Measurements from ENCODE around the gene SLC22A16.
"Not testable (repeated sequence)": the region's sequence is repeated elsewhere in the genome, so short reads cannot be mapped to it uniquely, and the experiment has no call there.

SLC22A16 gene

GRCh38 chr6:110488606-110489190 lies 12.3 kb upstream of the SLC22A16 start:
- DNase-seq, result no peak

DNA sequence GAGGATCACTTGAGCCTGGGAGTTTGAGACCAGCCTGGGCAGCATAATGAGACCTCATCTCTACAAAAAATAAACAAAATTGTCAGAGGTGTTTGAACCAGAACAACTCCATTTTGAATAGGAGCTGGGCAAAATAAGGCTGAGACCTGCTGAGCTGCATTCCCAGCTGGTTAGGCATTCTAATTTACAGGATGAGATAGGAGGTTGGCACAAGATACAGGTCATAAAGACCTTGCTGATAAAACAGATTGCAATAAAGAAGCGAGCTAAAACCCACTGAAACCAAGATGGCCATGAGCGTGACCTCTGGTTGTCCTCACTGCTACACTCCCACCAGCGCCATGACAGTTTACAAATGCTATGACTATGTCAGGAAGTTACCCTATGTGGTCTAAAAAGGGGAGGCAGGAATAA lies 11.6 kb upstream of the SLC22A16 start:
- DNase-seq, result not testable (repeated sequence)

GRCh38 chr6:110486756-110487155 lies 10.3 kb upstream of the SLC22A16 start:
- no peak for DNase-seq

DNA sequence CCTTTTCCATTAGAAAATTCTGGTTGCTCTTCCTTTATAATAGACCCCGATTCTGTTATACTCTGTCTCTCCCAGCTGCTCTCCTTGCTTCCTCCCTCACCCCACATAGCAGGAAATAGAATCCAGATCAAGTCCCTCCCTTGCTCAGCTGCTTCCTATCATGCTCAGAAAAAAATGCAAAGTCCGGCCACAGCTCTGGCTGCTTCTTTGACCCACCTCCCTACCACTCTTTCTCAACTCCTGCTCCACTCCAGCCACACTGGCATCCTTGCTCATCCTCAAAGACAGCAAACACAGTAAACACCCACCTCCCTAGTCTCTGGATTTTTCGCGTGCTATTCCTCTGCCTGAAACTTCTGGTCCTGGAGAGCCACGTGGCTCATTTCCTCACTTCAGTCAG lies 9.1 kb upstream of the SLC22A16 start:
- no peak for DNase-seq

DNA sequence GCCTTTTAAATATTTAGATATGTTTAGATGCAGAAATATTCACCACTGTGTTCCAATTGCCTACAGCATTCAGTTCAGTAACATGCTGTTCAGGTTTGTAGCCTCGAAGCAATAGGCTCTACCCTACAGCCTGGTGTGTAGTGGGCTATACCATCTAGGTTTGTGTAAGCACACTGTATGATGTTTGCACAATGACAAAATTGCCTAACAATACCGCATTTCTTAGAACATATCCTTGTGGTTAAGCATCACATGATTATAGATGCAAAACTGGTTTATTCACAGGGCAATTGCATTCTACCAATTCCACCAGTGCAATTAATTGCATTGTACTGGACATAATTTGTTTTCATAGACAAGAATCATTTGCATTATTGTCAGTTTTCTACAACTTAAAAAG lies 7.9 kb upstream of the SLC22A16 start:
- no peak for DNase-seq

DNA sequence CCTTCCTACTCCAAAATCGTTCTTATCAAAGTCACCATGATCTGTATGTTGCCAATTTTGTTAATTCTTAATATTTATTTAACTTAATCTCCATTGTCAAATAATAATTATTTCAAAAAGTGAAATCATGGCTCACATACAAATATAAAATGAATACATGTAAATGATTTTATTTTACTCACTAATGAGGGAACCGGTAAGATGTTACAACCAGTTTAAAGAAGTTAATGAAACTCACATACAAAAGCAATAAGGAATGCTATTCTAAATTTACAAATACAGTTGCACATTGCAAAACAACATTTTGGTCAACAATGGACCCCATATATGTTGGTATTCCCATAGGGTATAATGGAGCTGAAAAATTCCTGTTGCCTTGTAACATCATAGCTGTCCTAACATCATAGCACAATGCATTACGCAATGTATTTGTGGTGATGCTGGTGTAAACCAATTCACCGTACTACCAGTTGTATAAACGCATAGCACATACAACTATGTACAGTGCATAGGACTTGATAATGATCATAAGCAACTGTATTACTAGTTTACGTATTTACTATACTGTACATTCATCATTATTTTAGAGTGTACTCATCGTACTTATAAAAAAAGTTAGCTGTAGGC lies 6.5 kb upstream of the SLC22A16 start:
- DNase-seq, result no peak

GRCh38 chr6:110481081-110481480 lies 4.7 kb upstream of the SLC22A16 start:
- DNase-seq, result no peak

DNA sequence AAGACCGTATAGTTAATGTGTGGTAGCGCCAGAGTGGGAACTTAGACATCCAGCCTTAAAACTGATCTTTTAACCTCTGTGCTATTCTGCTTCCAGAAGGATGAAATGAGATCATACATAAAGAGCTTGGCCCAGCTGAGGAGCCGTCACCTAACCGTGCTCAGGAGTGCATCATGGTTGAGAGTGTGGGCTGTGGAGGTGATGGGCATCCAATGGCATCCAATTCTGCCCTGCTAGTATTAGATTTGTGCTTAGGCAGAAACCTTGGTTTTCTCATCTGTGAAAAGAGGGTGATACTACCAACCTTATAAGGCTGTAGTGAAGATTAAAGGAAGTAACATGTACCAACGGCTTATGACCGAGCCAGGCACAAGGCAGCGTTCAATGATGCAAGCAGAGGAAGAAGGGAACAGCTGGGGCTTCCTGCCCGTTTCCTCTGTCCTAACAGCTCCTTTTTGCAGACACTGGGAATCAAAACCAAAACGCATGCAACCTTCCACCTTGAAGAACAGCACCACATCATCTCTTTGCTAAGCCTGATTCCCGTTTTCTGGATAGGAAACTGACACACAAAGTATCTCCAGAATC lies 1.3 kb downstream of the SLC22A16 start:
- DNase-seq, result no peak

DNA sequence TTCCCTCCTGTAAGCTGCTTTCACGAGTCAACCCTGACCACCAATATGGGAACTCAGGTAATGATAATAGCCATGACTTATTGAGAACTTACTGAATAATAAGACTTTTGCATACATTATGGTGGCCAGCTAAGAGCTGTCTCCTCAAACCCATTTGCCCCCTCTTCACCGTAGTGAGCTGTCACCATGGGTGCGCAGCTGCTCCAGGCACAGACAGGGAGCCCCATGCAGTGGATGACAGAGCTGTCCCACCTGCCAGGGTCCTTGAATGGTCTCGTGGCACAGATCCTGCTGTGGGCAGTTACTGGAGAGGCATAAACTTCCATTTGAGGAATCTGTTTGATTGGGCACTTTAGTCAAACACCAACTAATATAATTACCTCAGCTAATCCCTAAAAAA lies 1.9 kb downstream of the SLC22A16 start:
- no peak for DNase-seq

DNA sequence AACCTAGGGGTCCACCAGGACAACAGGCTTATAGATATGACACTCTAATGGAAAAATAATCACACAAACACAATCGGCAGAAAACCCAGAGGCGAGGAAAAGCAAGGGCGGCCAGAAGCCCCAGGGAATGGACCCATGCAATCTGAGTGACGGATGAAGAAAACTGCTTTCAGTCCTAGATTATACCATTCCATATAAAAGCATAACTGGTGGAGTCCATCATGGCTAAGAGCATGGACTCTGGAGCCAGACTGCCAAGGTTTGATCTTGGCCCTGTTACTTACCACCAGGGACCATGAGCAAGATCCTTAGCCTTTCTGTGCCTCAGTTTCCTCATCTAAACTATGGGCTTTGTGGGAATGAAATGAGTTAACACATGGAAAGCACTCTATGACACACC lies 3.7 kb downstream of the SLC22A16 start:
- no peak for DNase-seq

GRCh38 chr6:110471726-110472365 lies 4.6 kb downstream of the SLC22A16 start:
- DNase-seq, result no peak

DNA sequence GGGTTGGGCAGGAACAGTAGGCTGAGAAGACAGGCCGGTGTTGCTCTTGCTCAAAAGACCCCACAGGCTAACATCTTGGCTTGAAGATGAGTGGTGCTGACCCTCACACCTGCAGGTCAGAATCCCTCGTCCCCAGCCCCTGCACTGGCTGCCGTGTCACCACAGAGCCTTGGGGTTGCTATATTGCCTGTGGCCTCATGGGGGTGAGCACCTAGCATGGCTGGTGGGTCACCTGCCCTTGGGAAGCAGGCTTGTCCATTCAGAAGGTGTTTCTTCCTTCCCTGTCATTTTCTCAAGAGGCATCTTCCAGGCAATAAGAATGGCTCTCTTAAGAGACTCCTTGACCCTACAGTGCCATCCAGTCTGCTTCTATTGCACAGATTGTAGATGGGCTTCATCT lies 7.7 kb downstream of the SLC22A16 start:
- no peak for DNase-seq

- no peak for DNase-seq
Observed at GRCh38 chr6:110467566-110468140, 8.8 kb downstream of the SLC22A16 start.

DNA sequence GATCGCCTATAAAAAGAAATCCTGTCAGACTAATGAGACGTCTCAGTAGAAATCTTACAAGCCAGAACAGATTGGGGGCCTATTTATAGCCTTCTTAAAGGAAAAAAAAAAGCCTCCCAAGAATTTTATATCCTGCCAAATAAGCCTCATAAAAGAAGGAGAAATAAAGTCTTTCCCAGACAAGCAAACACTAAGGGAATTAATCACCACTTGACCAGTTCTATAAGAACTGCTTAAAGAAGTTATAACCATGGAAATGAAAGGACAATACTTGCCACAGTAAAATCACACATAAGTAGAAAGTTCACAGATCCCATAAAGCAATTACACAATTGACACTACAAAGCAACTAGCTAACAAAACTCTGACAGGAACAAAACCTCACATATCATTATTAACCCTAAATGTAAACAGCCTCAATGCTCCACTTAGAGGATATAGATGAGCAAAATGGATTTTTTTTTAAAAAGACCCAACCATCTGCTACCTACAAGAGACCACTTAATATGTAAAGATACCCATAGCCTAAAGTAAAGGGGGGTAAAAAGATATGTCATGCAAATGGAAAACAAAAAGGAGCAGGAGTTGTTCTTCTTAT lies 13.4 kb downstream of the SLC22A16 start:
- DNase-seq, result no peak

GRCh38 chr6:110461376-110461775 lies 15.0 kb downstream of the SLC22A16 start:
- DNase-seq, result no peak

DNA sequence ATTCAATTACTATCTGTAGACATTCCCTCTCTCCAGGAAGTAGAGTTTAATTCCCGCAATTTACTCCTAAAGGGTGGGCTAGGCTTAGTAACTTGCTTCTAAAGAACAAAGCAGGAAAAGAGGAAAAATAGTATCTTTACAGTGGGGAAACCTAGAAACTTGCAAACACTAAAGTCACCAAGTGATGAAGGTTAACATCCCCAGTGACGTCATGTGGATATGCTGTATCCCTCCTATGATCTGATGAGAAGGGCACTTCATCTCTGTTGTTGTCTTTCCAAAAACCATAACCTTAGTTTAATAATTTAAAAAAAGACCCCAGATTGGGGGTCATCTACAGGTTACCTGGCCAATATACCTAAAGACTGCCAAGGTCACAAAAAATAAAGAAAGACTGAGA lies 17.3 kb downstream of the SLC22A16 start:
- no peak for DNase-seq

GRCh38 chr6:110458476-110458875 lies 17.9 kb downstream of the SLC22A16 start:
- no peak for DNase-seq

GRCh38 chr6:110457567-110458175 lies 18.7 kb downstream of the SLC22A16 start:
- DNase-seq, result not testable (repeated sequence)

- DNase-seq, result no peak
Observed at GRCh38 chr6:110456694-110457093, 19.7 kb downstream of the SLC22A16 start.

DNA sequence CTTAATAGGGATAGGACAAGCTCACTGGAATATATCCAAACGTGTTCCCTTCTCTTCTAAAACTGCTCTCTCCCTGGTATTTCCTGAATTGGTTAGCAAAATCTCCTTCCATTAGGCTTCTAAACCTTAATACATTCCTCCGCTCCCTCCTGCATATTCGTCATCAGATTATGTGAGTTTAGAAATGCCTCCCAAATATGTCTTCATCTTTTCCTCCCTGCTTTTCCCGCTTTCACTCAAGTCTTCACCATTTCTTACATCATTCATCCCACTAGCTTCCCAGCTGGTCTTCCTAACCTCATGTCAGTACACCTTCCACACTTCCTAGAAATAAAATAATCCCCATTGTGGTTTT lies 26.9 kb downstream of the SLC22A16 start:
- no peak for DNase-seq

DNA sequence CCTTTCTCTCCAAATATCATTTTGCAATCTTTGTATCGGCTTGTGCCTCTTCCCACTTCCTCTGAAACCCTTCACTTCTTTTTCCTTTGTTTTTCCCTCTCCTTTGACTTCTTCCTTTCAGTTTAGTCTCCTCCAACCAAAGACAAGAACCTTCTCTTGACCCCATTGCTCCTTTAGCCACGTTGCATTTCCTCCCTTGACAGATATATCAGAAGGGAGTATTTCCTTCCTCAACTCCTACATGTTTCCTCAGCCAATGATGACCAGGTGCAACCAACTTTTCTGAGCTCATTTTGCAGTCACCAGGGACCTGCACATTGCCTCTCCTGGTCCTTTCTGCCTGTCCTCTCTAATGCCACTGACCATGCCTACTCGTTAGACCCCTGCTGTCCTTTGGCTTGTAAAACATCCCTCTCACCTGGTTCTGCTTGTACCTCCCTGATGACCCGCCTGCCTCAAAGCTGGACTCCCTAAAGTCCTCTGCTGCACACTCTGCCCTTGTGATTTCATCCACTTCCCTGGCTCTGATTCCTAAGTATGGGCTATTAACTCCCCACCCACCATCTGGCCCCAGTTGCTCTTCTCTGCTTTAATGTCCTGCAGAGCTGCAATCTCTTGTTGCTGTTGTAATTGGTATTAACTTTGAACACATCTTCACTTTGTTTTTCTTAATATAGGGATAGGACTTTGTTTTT lies 27.4 kb downstream of the SLC22A16 start:
- DNase-seq, result no peak

DNA sequence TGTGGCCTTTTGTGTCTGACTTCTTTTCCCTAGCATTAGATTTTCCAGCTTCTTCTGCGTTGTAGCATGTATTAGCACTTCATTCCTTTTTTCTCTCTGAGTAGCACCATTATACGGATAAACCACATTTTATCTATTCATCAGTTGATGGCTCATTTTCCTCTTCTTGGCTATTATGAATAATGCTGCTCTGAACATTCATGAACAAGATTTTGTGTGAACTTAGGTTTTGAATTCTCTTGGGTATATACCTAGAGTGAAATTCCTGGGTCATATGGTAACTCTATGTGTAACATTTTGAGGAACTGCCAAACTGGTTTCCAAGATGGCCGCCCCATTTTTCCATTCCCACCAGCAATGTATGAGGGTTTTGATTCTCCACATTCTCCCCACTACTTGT lies 28.7 kb downstream of the SLC22A16 start:
- DNase-seq, result no peak

GRCh38 chr6:110446405-110446804 lies 30.0 kb downstream of the SLC22A16 start:
- no peak for DNase-seq

Measured in NCI-H2107 (cell line).